IMR-90 (cell line): ENCODE results near the gene ETS1. TPM values are rescaled to one million over a fixed set of nuclear protein-coding genes. Genes with fewer than 3 reads are reported as not detected.

Experiments
- ATAC-seq: fragments of 200-7000 bp; cut with Tn5 transposase; 2 replicates; pipeline ENCODE4 v1.9.1; 2020; ENCODE audit warnings: low read depth, mild to moderate bottlenecking, moderate library complexity
- BruUV-seq: library from RNA; stranded (reverse); fragments of 400-500 nt; replicated peaks from 2 replicates; lab custom pipeline; 2021; lab: Mats Ljungman, UMichigan
- CTCF ChIA-PET: fragments of 300-600 bp; formaldehyde crosslinking; extraction: SDS; loops from one replicate; lab custom pipeline; 2021; ENCODE audit warnings: antibody characterized with exemption; lab: Yijun Ruan, JAX
- POLR2A ChIA-PET: fragments of 300-600 bp; sonication (Branson Sonifier 250); formaldehyde crosslinking; loops from one replicate; lab custom pipeline; 2022; ENCODE audit warnings: antibody characterized with exemption; ENCODE audit not compliant: unreplicated experiment; lab: Charles Lee
- DNase-seq: peaks from one replicate; pipeline ENCODE4 v3.0.0; 2013
- H2AFZ ChIP-seq: replicated peaks from 2 replicates; pipeline ENCODE3; 2013; ENCODE audit warnings: low read length, mild to moderate bottlenecking; ENCODE audit not compliant: poor library complexity
- H2AK5ac ChIP-seq: 2 replicates; pipeline ENCODE4 v1.6.1; 2013; ENCODE audit warnings: low read depth, low read length, inconsistent platforms
- H2AK9ac ChIP-seq: replicated peaks from 2 replicates; pipeline ENCODE3; 2013; ENCODE audit warnings: mild to moderate bottlenecking, low read depth, low read length, moderate library complexity; ENCODE audit not compliant: poor library complexity
- H2BK120ac ChIP-seq: 2 replicates; pipeline ENCODE4 v1.6.1; 2013; ENCODE audit warnings: low read depth, low read length, inconsistent platforms
- H2BK15ac ChIP-seq: 3 replicates; pipeline ENCODE4 v1.6.1; 2013; ENCODE audit warnings: low read depth, low read length, inconsistent platforms
- H2BK20ac ChIP-seq: 2 replicates; pipeline ENCODE4 v1.6.1; 2013; ENCODE audit warnings: low read depth, mild to moderate bottlenecking, inconsistent platforms, low read length, moderate library complexity
- H2BK5ac ChIP-seq: 2 replicates; pipeline ENCODE4 v1.6.1; 2013; ENCODE audit warnings: mild to moderate bottlenecking, low read depth, low read length, inconsistent platforms; ENCODE audit not compliant: poor library complexity, severe bottlenecking
- H3K14ac ChIP-seq: replicated peaks from 2 replicates; pipeline ENCODE4 v1.6.1; 2013; ENCODE audit warnings: low read depth, low read length, inconsistent platforms
- H3K18ac ChIP-seq: 2 replicates; pipeline ENCODE4 v1.6.1; 2013; ENCODE audit warnings: low read depth, low read length, control low read depth
- H3K23ac ChIP-seq: 2 replicates; pipeline ENCODE4 v1.6.1; 2013; ENCODE audit warnings: low read depth, low read length, inconsistent platforms
- H3K27ac ChIP-seq: 2 replicates; pipeline ENCODE4 v1.5.1; 2013; ENCODE audit warnings: mild to moderate bottlenecking, control low read depth, low read length; ENCODE audit not compliant: insufficient read depth
- H3K27me3 ChIP-seq: 2 replicates; pipeline ENCODE4 v1.6.1; 2013; ENCODE audit warnings: low read length; ENCODE audit not compliant: control insufficient read depth, insufficient read depth
- H3K36me3 ChIP-seq: 2 replicates; pipeline ENCODE4 v1.6.1; 2013; ENCODE audit warnings: low read length, mixed read lengths; ENCODE audit not compliant: control insufficient read depth, insufficient read depth
- H3K4ac ChIP-seq: 2 replicates; pipeline ENCODE4 v1.6.1; 2013; ENCODE audit warnings: low read depth, low read length, inconsistent platforms
- H3K4me1 ChIP-seq: 2 replicates; pipeline ENCODE4 v1.6.1; 2013; ENCODE audit warnings: low read length, mixed read lengths; ENCODE audit not compliant: control insufficient read depth, insufficient read depth
- H3K4me2 ChIP-seq: 2 replicates; pipeline ENCODE4 v1.6.1; 2013; ENCODE audit warnings: low read depth, mild to moderate bottlenecking, control low read depth, low read length, moderate library complexity
- H3K4me3 ChIP-seq: 2 replicates; pipeline ENCODE4 v1.5.1; 2013; ENCODE audit warnings: low read depth, mild to moderate bottlenecking, control low read depth, low read length, moderate library complexity; ENCODE audit not compliant: insufficient read depth
- H3K56ac ChIP-seq: 2 replicates; pipeline ENCODE4 v1.6.1; 2013; ENCODE audit warnings: low read length, inconsistent platforms; ENCODE audit not compliant: insufficient read depth; ENCODE audit errors: extremely low read depth
- H3K79me1 ChIP-seq, 2 experiments: 2 replicates each; pipeline ENCODE4 v1.6.1; 2013; ENCODE audit warnings: low read length in 2 of 2, inconsistent platforms in 1 of 2, low read depth in 1 of 2
- H3K9ac ChIP-seq: 2 replicates; pipeline ENCODE4 v1.6.1; 2013; ENCODE audit warnings: low read depth, low read length, control low read depth
- H3K9me1 ChIP-seq: 2 replicates; pipeline ENCODE4 v1.6.1; 2013; ENCODE audit warnings: low read length, inconsistent platforms; ENCODE audit not compliant: insufficient read depth
- H3K9me3 ChIP-seq: 2 replicates; pipeline ENCODE4 v1.6.1; 2013; ENCODE audit warnings: low read length; ENCODE audit not compliant: control insufficient read depth, insufficient read depth
- H4K20me1 ChIP-seq: 2 replicates; pipeline ENCODE4 v1.6.1; 2013; ENCODE audit warnings: low read length, inconsistent platforms; ENCODE audit not compliant: insufficient read depth
- H4K5ac ChIP-seq: 2 replicates; pipeline ENCODE4 v1.6.1; 2013; ENCODE audit warnings: mild to moderate bottlenecking, low read depth, low read length, control low read depth
- H4K8ac ChIP-seq, 2 experiments: 2 replicates each; pipeline ENCODE4 v1.6.1; 2013; ENCODE audit warnings: low read depth in 2 of 2, low read length in 2 of 2, control low read depth in 1 of 2, inconsistent platforms in 1 of 2
- H4K91ac ChIP-seq: 2 replicates; pipeline ENCODE4 v1.6.1; 2013; ENCODE audit warnings: low read depth, low read length, inconsistent platforms; ENCODE audit not compliant: insufficient read depth
- CEBPB ChIP-seq: IDR thresholded peaks from 2 replicates; pipeline ENCODE4 v1.6.1; 2012; ENCODE audit warnings: low read depth, low read length, improper control_type of control experiment
- FOS ChIP-seq: fragments of 150-350 bp; IDR thresholded peaks from 2 replicates; pipeline ENCODE4 v1.6.1; 2016; ENCODE audit warnings: low read depth, low read length
- MAFK ChIP-seq: IDR thresholded peaks from 2 replicates; pipeline ENCODE4 v1.6.1; 2012; ENCODE audit warnings: low read depth, low read length, improper control_type of control experiment
- MAZ ChIP-seq: IDR thresholded peaks from 2 replicates; pipeline ENCODE4 v1.6.1; 2012; ENCODE audit warnings: low read depth, mild to moderate bottlenecking, low read length, improper control_type of control experiment, moderate library complexity, borderline replicate concordance
- MXI1 ChIP-seq: IDR thresholded peaks from 2 replicates; pipeline ENCODE4 v1.6.1; 2012; ENCODE audit warnings: low read depth, mild to moderate bottlenecking, low read length, moderate library complexity, borderline replicate concordance
- NFE2L2 ChIP-seq: fragments of 150-350 bp; IDR thresholded peaks from 2 replicates; pipeline ENCODE4 v1.6.1; 2016; ENCODE audit warnings: low read depth, mild to moderate bottlenecking, low read length
- POLR2A ChIP-seq: IDR thresholded peaks from 2 replicates; pipeline ENCODE4 v1.6.1; 2012; ENCODE audit warnings: mild to moderate bottlenecking, low read depth, low read length
- RAD21 ChIP-seq: IDR thresholded peaks from 2 replicates; pipeline ENCODE4 v1.6.1; 2012; ENCODE audit warnings: low read length, improper control_type of control experiment
- RCOR1 ChIP-seq: IDR thresholded peaks from 2 replicates; pipeline ENCODE4 v1.6.1; 2012; ENCODE audit warnings: mild to moderate bottlenecking, low read length, improper control_type of control experiment; ENCODE audit not compliant: insufficient replicate concordance
- RFX5 ChIP-seq: IDR thresholded peaks from 2 replicates; pipeline ENCODE4 v1.8.0; 2012; ENCODE audit warnings: low read depth, mild to moderate bottlenecking, low read length, moderate library complexity
- SMC3 ChIP-seq: fragments of 150-350 bp; IDR thresholded peaks from 2 replicates; pipeline ENCODE4 v1.6.1; 2016; ENCODE audit warnings: low read depth, mild to moderate bottlenecking, antibody characterized with exemption, low read length, moderate library complexity
- whole genome bisulfite sequencing, 2 experiments: methylation state at CpG; one replicate each; pipeline versions ENCODE4 v1.1.5 to v1.1.7; 2013; ENCODE audit warnings: missing lambda C conversion rate in 2 of 2; ENCODE audit not compliant: insufficient read length in 1 of 2; ENCODE audit errors: extremely low coverage in 2 of 2; 5-methylcytosine and 5-hydroxymethylcytosine counted together
- dilution Hi-C: fragments of 300-500 bp; cut with HindIII; formaldehyde crosslinking; loops from one replicate; pipeline ENCODE4 v1.14.3; 2018; ENCODE audit warnings: low sequenced_read_pairs; ENCODE audit not compliant: unreplicated experiment
- in situ Hi-C: fragments of 300-500 bp; cut with MboI; formaldehyde crosslinking; loops from 3 replicates; pipeline ENCODE4 v1.14.3; 2019; ENCODE audit warnings: low sequenced_read_pairs, inconsistent platforms, mixed read lengths
- intact Hi-C: fragments of 100-400 bp; cut with micrococcal nuclease; formaldehyde crosslinking; loops from 2 replicates; pipeline ENCODE4 v1.10.0; 2022
- polyA plus RNA-seq, 3 experiments: library from polyadenylated mRNA; depleted of rRNA; stranded (reverse); fragments of >200 nt; gene quantifications; 2 replicates each; pipeline ENCODE4 v1.2.3, GENCODE V29; 2012; ENCODE audit warnings: low replicate concordance in 1 of 3
- total RNA-seq: library from RNA; depleted of rRNA; stranded (reverse); fragments of >200 nt; gene quantifications from 2 replicates; pipeline ENCODE4 v1.2.3, GENCODE V29; 2012
- TF ChIP-seq, protein P1 (sequence below): fragments of 150-350 bp; IDR thresholded peaks from 2 replicates; pipeline ENCODE4 v1.6.1; 2017; ENCODE audit warnings: mild to moderate bottlenecking, antibody characterized with exemption, low read length, low read depth
- TF ChIP-seq, protein P2 (sequence below): fragments of 150-350 bp; IDR thresholded peaks from 2 replicates; pipeline ENCODE4 v1.6.1; 2016; ENCODE audit warnings: low read depth, mild to moderate bottlenecking, low read length, moderate library complexity, borderline replicate concordance
- TF ChIP-seq, protein P3 (sequence below): conservative IDR thresholded peaks from 2 replicates; pipeline ENCODE4 v1.5.1; 2012; ENCODE audit warnings: mild to moderate bottlenecking, low read depth, low read length, improper control_type of control experiment

ETS1 gene
- total and polyA plus RNA-seq, 2 of the 4 experiments (the other 2 are of a cell fraction): 41.2 to 56.3 TPM

DNA sequence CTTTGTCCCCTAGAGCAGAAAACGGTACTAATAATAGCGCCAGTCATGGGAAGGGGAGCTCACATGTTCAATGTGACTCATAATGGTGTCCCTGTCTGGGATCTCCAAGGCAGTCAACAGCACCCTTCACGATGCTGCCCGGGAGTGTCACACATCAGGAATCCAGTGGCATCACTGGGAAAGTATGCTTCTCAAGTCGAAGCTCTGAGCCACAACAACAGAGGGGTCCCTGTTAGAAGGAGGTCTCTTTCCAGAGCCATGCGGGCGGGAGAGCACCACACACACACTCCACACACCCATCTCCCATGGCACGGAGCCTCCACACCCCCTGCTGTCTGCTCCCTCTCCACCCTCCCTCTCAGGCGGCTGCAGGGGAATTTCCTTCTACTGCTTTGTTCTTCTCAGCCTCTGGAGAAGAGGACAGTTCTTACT is 119.7 kb downstream of the ETS1 start (continued):
- no peak for TF ChIP-seq MAFK

DNA sequence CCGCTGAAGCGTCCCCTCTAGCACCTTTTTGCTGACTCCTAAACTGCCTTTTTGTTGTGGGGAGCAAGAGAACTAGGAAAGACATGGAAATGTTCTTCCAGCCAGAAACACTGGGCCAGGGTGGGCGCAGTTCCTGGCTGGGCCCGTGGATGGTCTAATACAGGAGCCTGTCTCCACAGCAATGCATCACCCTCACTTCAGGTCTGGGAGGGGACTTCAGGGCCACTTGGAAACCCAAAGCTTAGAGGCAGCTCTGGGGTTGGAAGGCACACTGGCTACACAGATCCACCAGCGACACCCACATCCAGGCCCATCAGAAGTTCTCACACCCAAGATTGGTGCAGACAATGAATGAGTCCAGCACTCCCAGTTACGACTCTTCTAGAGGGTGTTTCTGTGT is 120.3 kb downstream of the ETS1 start:
- peak overlapping the region; percentile 76 for H2BK20ac ChIP-seq
- H2BK15ac ChIP-seq: peak overlapping the region; percentile 64; the same call in 2 of the 3 replicates
- H3K4me1 ChIP-seq: peaks cover 27% of the 10 kb centered on the region
- H2BK5ac ChIP-seq: peak overlapping the region; percentile 71
- H3K27ac ChIP-seq: peak overlapping the region; percentile 10
- H3K9ac ChIP-seq: no peak overlapping the region
- H3K79me1 ChIP-seq: peaks cover 51 to 86% of the 10 kb centered on the region in 2 experiments
- H2AFZ ChIP-seq: peak overlapping the region; percentile 16
- H4K5ac ChIP-seq: peak overlapping the region; percentile 28
- dilution Hi-C loops: no loop called here
- in situ Hi-C loops: no loop called here
- peaks cover 27% of the 10 kb centered on the region for H3K36me3 ChIP-seq
- intact Hi-C loops: no loop called here
- no peak overlapping the region for H3K4me2 ChIP-seq
- H4K20me1 ChIP-seq: peaks cover 33% of the 10 kb centered on the region
- DNase-seq: no peak
- ATAC-seq: no peak
- peak overlapping the region; percentile 81 for H3K23ac ChIP-seq
- H3K27me3 ChIP-seq: no peaks in the 10 kb centered on the region
- 100% methylated on average over 1 of the region's 6 CpGs; no CpG with 5 or more reads in 1 of the 2 experiments for WGBS, 2 experiments
- H3K4me3 ChIP-seq: no peak overlapping the region
- peak overlapping the region; percentile 5; the same call in 1 of the 2 replicates for H3K56ac ChIP-seq
- H3K18ac ChIP-seq: peak overlapping the region; percentile 37
- H3K4ac ChIP-seq: peak overlapping the region; percentile 80
- H4K91ac ChIP-seq: peak overlapping the region; percentile 64
- POLR2A ChIA-PET: no interaction called here
- peak overlapping the region; percentile 95 for H2AK5ac ChIP-seq
- H2AK9ac ChIP-seq: peak overlapping the region; percentile 84
- peak overlapping the region; percentile 86 for H3K14ac ChIP-seq
- BruUV-seq: no TSS peak
- CTCF ChIA-PET: interaction anchor here (0.7 kb wide), 1 partner anchor 168 kb away, joined by 3 read pairs; no protein-coding TSS in a partner anchor
- peak overlapping the region; percentile 83 for H2BK120ac ChIP-seq
- peaks cover 34% of the 10 kb centered on the region for H3K9me1 ChIP-seq
- peak overlapping the region; percentile 6 to 41; a peak in 1 of 4 replicates for H4K8ac ChIP-seq
- no peaks in the 10 kb centered on the region for H3K9me3 ChIP-seq
- TF ChIP-seq RAD21: no peak
- TF ChIP-seq SMC3: no peak
- no peak for TF ChIP-seq POLR2A
- TF ChIP-seq, protein P1, sequence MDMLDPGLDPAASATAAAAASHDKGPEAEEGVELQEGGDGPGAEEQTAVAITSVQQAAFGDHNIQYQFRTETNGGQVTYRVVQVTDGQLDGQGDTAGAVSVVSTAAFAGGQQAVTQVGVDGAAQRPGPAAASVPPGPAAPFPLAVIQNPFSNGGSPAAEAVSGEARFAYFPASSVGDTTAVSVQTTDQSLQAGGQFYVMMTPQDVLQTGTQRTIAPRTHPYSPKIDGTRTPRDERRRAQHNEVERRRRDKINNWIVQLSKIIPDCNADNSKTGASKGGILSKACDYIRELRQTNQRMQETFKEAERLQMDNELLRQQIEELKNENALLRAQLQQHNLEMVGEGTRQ: no peak
- TF ChIP-seq RCOR1: no peak
- TF ChIP-seq, protein P2, sequence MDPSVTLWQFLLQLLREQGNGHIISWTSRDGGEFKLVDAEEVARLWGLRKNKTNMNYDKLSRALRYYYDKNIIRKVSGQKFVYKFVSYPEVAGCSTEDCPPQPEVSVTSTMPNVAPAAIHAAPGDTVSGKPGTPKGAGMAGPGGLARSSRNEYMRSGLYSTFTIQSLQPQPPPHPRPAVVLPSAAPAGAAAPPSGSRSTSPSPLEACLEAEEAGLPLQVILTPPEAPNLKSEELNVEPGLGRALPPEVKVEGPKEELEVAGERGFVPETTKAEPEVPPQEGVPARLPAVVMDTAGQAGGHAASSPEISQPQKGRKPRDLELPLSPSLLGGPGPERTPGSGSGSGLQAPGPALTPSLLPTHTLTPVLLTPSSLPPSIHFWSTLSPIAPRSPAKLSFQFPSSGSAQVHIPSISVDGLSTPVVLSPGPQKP: no peak
- no peak for TF ChIP-seq CEBPB
- TF ChIP-seq NFE2L2: no peak
- no peak for TF ChIP-seq RFX5
- no peak for TF ChIP-seq MAFK
- TF ChIP-seq MXI1: no peak
- TF ChIP-seq FOS: no peak
- TF ChIP-seq MAZ: no peak
- TF ChIP-seq, protein P3, sequence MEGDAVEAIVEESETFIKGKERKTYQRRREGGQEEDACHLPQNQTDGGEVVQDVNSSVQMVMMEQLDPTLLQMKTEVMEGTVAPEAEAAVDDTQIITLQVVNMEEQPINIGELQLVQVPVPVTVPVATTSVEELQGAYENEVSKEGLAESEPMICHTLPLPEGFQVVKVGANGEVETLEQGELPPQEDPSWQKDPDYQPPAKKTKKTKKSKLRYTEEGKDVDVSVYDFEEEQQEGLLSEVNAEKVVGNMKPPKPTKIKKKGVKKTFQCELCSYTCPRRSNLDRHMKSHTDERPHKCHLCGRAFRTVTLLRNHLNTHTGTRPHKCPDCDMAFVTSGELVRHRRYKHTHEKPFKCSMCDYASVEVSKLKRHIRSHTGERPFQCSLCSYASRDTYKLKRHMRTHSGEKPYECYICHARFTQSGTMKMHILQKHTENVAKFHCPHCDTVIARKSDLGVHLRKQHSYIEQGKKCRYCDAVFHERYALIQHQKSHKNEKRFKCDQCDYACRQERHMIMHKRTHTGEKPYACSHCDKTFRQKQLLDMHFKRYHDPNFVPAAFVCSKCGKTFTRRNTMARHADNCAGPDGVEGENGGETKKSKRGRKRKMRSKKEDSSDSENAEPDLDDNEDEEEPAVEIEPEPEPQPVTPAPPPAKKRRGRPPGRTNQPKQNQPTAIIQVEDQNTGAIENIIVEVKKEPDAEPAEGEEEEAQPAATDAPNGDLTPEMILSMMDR: no peak
